Fibroblast of pulmonary artery (primary cell): Measurements from ENCODE around the gene TSC22D3.

Source experiments
- DNase-seq: peaks from one replicate; pipeline ENCODE4 v3.0.0-alpha.2; 2010; ENCODE audit warnings: low read depth
- H3K4me3 ChIP-seq: replicated peaks from 2 replicates; pipeline ENCODE4 v1.5.1; 2011; ENCODE audit warnings: low read depth, mild to moderate bottlenecking, control low read depth, low read length, moderate library complexity
- TF ChIP-seq, protein P1 (sequence below): IDR thresholded peaks from 2 replicates; pipeline ENCODE4 v1.5.1; 2011; ENCODE audit warnings: mild to moderate bottlenecking, control low read depth, low read length, inconsistent platforms; ENCODE audit errors: missing control alignments

TSC22D3 gene

DNA sequence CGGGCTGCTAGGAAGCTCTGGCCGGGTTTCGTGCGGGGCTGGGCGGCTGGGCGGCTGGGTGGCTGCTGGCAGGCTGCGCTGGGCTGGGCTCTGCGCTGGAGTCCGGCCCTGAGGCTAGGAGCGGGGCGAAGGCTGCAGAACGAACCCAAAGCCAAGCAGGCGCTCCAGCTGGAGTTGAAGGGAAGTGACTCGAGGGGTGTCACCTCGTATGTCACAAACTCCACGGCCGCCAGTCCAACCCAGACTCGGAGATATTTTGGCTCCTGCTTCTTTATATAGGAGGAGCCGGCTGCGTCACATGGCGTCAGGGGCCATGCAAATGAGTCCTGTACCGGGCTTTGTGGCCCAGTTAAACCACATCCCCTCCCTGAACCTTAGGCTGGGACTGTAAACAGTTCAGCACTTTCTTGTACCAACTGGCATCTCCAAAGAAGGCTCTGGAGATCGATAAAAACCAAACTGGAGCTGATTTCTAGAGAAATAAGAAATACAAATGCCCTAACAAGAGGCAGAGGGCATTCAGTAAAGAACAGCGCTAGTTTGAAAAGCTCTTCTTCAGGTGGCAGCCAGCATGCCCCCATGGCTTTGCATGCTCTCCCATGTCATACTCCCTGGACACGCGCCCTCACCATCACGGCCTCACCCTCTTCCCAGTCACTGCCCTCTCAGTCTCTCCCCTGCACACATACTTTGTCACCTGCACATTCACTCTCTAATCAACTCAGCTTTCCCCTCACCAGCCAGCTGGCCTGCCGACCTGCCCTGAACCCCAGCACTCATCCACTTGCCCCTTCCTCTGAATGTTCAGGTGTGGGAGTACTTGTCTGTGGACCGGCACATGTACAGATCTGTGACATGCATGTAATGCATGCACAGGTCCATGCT is 58.5 kb downstream of the TSC22D3 start:
- DNase-seq: peak; percentile 93
- TF ChIP-seq, protein P1, sequence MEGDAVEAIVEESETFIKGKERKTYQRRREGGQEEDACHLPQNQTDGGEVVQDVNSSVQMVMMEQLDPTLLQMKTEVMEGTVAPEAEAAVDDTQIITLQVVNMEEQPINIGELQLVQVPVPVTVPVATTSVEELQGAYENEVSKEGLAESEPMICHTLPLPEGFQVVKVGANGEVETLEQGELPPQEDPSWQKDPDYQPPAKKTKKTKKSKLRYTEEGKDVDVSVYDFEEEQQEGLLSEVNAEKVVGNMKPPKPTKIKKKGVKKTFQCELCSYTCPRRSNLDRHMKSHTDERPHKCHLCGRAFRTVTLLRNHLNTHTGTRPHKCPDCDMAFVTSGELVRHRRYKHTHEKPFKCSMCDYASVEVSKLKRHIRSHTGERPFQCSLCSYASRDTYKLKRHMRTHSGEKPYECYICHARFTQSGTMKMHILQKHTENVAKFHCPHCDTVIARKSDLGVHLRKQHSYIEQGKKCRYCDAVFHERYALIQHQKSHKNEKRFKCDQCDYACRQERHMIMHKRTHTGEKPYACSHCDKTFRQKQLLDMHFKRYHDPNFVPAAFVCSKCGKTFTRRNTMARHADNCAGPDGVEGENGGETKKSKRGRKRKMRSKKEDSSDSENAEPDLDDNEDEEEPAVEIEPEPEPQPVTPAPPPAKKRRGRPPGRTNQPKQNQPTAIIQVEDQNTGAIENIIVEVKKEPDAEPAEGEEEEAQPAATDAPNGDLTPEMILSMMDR: no peak
- H3K4me3 ChIP-seq: peak overlapping the region; percentile 88

DNA sequence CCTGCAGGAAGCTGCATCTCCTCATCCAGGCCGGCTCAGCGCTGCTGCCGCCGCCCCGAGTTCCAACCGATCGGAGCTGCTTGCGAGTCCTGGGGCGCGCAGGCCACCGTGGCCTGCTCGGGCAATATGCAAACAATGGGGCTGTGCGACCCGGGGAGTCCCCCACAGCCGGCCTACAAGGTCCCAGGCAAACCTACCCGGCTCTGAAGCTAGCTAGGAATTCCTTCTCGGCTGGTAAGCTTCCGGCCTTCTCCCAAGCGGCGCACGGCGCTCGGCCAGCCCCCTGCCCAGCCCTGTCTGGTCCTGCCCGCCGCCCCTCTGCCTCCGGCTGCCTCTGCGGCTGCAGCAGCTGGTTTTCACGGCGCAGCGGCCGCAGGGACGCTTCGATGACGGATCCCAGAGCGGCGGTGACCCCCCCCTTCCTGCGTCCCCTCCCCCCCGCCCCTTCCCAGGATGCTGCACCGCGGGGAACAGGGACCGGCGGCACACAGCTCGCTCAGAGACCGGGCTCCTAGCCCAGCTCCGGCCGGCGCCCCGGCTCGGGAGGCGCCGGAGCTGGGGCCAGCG is 59.4 kb downstream of the TSC22D3 start:
- peak; percentile 27 for DNase-seq
- H3K4me3 ChIP-seq: peak overlapping the region; percentile 88
- TF ChIP-seq, protein P1: no peak

DNA sequence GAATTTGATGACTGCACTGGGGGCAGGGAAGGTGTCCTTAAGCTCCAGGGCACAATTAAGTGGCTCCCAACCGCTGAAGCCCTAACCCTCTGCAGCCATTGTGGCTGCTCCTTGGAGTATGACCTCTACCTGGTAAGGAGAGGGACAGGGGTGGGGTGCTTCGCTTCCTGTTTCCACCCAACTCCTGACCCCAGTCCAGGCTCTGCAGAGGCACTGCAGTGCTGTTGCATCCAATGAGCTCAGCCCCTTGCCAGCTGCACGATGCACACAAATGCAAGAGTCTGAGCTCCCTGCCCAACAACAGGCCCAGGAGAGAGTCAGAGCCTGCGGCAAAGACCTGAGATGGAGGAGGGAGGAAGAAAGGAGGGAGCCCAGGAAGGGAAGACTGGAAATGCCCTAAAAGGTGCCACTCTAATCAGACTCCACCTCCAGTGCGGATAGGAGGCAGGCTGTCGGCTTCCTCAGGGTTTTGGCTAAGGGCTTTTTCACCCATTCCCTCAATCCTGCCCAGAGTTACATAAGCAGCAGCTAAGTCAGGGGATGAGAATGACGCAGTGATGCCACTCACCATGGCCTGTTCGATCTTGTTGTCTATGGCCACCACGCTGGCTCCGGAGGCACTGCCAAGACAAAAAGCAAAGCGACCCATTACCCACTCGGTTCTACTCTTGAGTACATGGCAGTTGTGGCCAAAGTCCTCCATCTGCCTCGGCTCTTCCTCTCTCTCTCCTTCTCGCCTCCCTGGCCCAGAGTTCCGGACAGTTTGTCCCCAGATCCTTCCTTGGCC is 60.1 kb downstream of the TSC22D3 start:
- H3K4me3 ChIP-seq: peak overlapping the region; percentile 88
- TF ChIP-seq, protein P1: no peak
- DNase-seq: peak; percentile 37

DNA sequence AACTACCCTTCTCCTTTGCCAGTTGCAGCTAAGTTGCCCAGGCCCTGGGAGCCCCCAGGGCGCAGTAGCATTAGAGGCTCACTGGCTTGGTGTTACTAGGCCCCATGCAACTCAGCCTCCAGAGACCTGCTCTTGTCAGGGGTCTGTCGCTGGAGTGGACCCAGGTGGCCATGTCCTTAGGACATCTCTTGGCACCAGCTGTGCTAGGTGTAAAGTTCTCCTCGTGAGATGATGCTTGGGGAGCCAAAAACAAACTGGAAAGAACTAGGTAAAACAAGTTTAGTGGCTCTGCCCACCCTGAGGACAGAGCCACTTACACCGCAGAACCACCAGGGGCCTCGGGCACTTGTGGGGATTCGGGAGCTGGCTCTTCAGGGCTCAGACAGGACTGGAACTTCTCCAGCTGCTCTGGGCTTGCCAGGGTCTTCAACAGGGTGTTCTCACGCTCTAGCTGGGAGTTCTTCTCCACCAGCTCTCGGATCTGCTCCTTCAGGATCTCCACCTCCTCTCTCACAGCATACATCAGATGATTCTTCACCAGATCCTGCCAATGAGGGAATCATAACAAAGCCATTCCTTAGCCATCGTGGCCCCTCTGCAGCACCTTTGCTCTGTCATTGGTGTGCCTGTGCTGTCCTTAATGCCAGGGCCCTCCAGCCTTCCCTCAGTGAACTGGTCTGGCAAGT is 61.2 kb downstream of the TSC22D3 start:
- peak; percentile 57 for DNase-seq
- peak overlapping the region; percentile 88 for H3K4me3 ChIP-seq
- TF ChIP-seq, protein P1: peak; percentile 15

DNA sequence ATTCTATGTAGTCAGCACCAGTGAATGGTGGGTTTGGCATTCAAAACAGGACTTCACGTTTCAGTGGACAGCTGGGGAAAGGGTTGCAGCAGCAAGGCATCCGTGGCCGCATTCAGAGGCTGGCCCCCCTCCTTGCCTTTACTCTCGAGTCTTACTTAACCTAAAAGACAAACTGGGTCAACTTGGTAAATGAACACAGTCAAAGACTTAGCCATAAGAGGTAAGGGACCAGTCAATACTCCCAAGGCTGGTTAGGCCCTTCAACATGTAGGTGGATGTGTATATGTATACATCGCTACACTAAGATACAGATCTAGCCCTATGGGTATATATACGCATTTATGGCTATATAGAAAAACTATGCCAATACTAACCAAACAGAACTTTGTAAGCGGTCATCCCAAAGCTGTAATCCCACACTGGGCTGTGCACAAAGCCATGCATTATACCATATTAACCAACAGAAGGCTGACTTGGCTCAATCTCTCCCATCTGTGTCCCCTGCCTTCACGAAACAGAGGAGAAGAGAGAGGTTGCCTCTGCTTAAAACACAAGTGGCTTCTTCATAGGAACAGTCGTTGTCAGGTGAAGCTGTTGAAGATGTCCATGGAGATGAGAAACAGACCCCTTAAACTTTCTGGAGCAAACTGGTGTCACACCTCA is 61.9 kb downstream of the TSC22D3 start:
- peak; percentile 19 for DNase-seq

GRCh38 chrX:107713203-107713542 is 62.4 kb downstream of the TSC22D3 start:
- TF ChIP-seq, protein P1: no peak
- DNase-seq: peak; percentile 39
- peak overlapping the region; percentile 88 for H3K4me3 ChIP-seq

More for the DNA sequence above, 61.9 kb downstream of the TSC22D3 start:
- peak overlapping the region; percentile 88 for H3K4me3 ChIP-seq
- TF ChIP-seq, protein P1: no peak
